ENCODE measurements around the gene ADAM17. TPM values are rescaled to one million over a fixed set of nuclear protein-coding genes. Genes with fewer than 3 reads are reported as not detected.

The ADAM17 gene
- total and polyA plus RNA-seq, 7 donors = 7.4 to 36.3 (median 16.1) TPM

GRCh38 chr2:9508931-9509330 is 46.7 kb downstream of the ADAM17 start:
- no peak overlapping the region for H3K4me3 ChIP-seq
- peak overlapping the region; percentile 23 for H3K27ac ChIP-seq
- intact Hi-C loops (cut with DNase I) = no loop called here
- H3K27me3 ChIP-seq (ENCODE audit: insufficient read depth in 3 of 3, low read length in 2 of 3) = no peaks in the 10 kb centered on the region
- TF ChIP-seq CTCF (IDR thresholded peaks at IDR 0.05) = no peak
- peak in 3 of 4 donors; percentile 59 to 73 (median 69) for ATAC-seq
- no peaks in the 10 kb centered on the region for H3K9me3 ChIP-seq
- no peak for DNase-seq
- WGBS, 3 donors = 21 to 39% (median 21%) methylated on average over 1 of the region's 1 CpG
- peaks cover 4% of the 10 kb centered on the region for H3K4me1 ChIP-seq
- H3K36me3 ChIP-seq (ENCODE audit: insufficient read depth in 1 of 2, low read depth in 1 of 2) = peaks cover 1 to 81% of the 10 kb centered on the region in 2 donors

- H3K4me1 ChIP-seq = peaks cover 5% of the 10 kb centered on the region
- intact Hi-C loops (cut with DNase I) = no loop called here
- no peak for TF ChIP-seq CTCF (IDR thresholded peaks at IDR 0.05)
- no peak overlapping the region for H3K4me3 ChIP-seq
- no peaks in the 10 kb centered on the region for H3K27me3 ChIP-seq (ENCODE audit: insufficient read depth in 3 of 3, low read length in 2 of 3)
- DNase-seq (no peak), ATAC-seq (no peak)
- H3K9me3 ChIP-seq = no peaks in the 10 kb centered on the region
- peaks cover 8 to 92% of the 10 kb centered on the region in 2 donors for H3K36me3 ChIP-seq (ENCODE audit: insufficient read depth in 1 of 2, low read depth in 1 of 2)
- no peak overlapping the region for H3K27ac ChIP-seq
- 20 to 50% (median 46%) methylated on average over 1 of the region's 1 CpG for WGBS, 3 donors
Measured at GRCh38 chr2:9498210-9498609, 57.4 kb downstream of the ADAM17 start.

GRCh38 chr2:9497017-9497416 is 58.6 kb downstream of the ADAM17 start:
- no peak for DNase-seq
- no peaks in the 10 kb centered on the region for H3K9me3 ChIP-seq
- 81 to 89% (median 86%) methylated on average over 4 of the region's 4 CpGs for WGBS, 3 donors
- peak in 1 of 4 donors; percentile 17 for ATAC-seq
- intact Hi-C loops (cut with DNase I) = no loop called here
- no peak for TF ChIP-seq CTCF (IDR thresholded peaks at IDR 0.05)
- H3K4me3 ChIP-seq = no peak overlapping the region
- peaks cover 5% of the 10 kb centered on the region for H3K4me1 ChIP-seq
- no peaks in the 10 kb centered on the region for H3K27me3 ChIP-seq (ENCODE audit: insufficient read depth in 3 of 3, low read length in 2 of 3)
- peaks cover 13 to 96% of the 10 kb centered on the region in 2 donors for H3K36me3 ChIP-seq (ENCODE audit: insufficient read depth in 1 of 2, low read depth in 1 of 2)
- H3K27ac ChIP-seq = no peak overlapping the region

GRCh38 chr2:9494081-9494480 is 61.5 kb downstream of the ADAM17 start:
- 86 to 93% (median 91%) methylated on average over 1 of the region's 1 CpG for WGBS, 3 donors
- no peaks in the 10 kb centered on the region for H3K27me3 ChIP-seq (ENCODE audit: insufficient read depth in 3 of 3, low read length in 2 of 3)
- intact Hi-C loops (cut with DNase I) = loop anchor here in 1 of 2 donors (5.0 kb wide), 1 partner anchor 33 kb away; no protein-coding TSS in a partner anchor
- no peak overlapping the region for H3K27ac ChIP-seq
- H3K4me1 ChIP-seq = peaks cover 5% of the 10 kb centered on the region
- TF ChIP-seq CTCF (IDR thresholded peaks at IDR 0.05) = no peak
- ATAC-seq = no peak
- H3K4me3 ChIP-seq = no peak overlapping the region
- peaks cover 27 to 100% of the 10 kb centered on the region in 2 donors for H3K36me3 ChIP-seq (ENCODE audit: insufficient read depth in 1 of 2, low read depth in 1 of 2)
- no peaks in the 10 kb centered on the region for H3K9me3 ChIP-seq
- DNase-seq = no peak

GRCh38 chr2:9493478-9493877 is 62.2 kb downstream of the ADAM17 start:
- intact Hi-C loops (cut with DNase I) = loop anchor here in 1 of 2 donors (5.0 kb wide), 1 partner anchor 34 kb away; no protein-coding TSS in a partner anchor
- ATAC-seq (no peak), DNase-seq (no peak)
- TF ChIP-seq CTCF (IDR thresholded peaks at IDR 0.05) = no peak
- peaks cover 5% of the 10 kb centered on the region for H3K4me1 ChIP-seq
- H3K4me3 ChIP-seq = no peak overlapping the region
- 82 to 86% (median 83%) methylated on average over 3 of the region's 3 CpGs for WGBS, 3 donors
- H3K27me3 ChIP-seq (ENCODE audit: insufficient read depth in 3 of 3, low read length in 2 of 3) = no peaks in the 10 kb centered on the region
- no peaks in the 10 kb centered on the region for H3K9me3 ChIP-seq
- H3K27ac ChIP-seq = no peak overlapping the region
- peaks cover 27 to 100% of the 10 kb centered on the region in 2 donors for H3K36me3 ChIP-seq (ENCODE audit: insufficient read depth in 1 of 2, low read depth in 1 of 2)
